ENCODE results near the gene PACRG.

PACRG gene

DNA sequence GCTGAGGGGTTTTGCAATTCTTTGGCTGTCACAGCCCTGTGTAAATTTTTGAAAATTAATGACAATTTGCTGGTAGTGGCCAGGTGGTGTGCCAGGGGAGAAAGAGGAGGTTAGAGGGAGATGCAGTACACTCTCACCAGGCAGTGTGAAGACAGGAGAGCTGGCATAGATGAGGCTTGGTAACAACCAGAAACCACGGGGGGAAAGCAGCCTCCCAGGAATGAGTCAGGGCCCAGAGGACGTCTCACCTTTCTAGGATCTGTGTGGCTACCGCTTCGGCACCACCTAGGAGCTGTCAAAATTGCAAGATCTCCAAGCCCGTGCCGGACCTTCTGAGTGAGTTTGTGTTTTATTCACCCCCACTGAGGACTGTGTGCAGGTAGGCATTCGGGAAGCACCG, 171.4 kb downstream of the PACRG start:
- ChIA-PET POLR2A (no interaction called here), CTCF (interaction anchor here (2.3 kb wide), 1 partner anchor 8 kb away, joined by 10 read pairs; no protein-coding TSS in a partner anchor)
- H3K4me3 ChIP-seq (ENCODE audit: low read depth, low read length) = no peak overlapping the region
- TF ChIP-seq, protein P1, sequence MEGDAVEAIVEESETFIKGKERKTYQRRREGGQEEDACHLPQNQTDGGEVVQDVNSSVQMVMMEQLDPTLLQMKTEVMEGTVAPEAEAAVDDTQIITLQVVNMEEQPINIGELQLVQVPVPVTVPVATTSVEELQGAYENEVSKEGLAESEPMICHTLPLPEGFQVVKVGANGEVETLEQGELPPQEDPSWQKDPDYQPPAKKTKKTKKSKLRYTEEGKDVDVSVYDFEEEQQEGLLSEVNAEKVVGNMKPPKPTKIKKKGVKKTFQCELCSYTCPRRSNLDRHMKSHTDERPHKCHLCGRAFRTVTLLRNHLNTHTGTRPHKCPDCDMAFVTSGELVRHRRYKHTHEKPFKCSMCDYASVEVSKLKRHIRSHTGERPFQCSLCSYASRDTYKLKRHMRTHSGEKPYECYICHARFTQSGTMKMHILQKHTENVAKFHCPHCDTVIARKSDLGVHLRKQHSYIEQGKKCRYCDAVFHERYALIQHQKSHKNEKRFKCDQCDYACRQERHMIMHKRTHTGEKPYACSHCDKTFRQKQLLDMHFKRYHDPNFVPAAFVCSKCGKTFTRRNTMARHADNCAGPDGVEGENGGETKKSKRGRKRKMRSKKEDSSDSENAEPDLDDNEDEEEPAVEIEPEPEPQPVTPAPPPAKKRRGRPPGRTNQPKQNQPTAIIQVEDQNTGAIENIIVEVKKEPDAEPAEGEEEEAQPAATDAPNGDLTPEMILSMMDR (IDR thresholded peaks at IDR 0.05; ENCODE audit: insufficient read depth, low read length, missing control alignments) = no peak
- DNase-seq (ENCODE audit: low read depth, low spot score) = no peak

- TF ChIP-seq, protein P1 (IDR thresholded peaks at IDR 0.05; ENCODE audit: insufficient read depth, low read length, missing control alignments) = no peak
- DNase-seq (ENCODE audit: low read depth, low spot score) = no peak
- CTCF ChIA-PET = no interaction called here
- H3K4me3 ChIP-seq (ENCODE audit: low read depth, low read length) = no peak overlapping the region
- POLR2A ChIA-PET = no interaction called here
Observed at GRCh38 chr6:162900503-162900902, 172.7 kb downstream of the PACRG start.

DNA sequence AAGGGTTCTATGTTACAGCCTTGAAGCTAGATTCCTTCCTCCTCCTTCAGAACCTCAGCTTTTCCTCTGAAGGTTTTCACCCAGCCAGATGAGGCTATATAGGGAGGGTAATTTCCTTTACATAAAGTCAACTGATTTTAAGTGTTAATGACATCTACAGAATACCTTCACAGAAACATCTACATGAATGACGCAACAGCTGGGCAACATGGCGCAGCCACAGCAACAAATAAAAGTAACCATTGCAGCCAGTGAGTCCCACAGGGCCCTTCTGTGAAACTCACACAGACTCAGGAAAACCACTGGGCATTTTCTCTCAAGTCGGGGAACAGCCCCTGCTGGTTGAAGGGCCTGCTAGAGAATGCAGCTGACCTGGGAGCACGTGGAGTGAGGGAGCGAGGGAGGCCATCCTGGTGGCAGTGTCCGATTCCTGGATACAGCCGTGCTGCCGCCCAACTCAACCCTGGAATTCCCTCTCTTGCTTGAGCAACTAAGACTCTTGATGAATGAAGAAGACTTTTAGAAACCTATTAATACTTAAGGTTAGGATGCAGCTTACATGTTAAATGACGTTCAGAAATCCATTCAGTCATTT, 176.4 kb downstream of the PACRG start:
- no peak for DNase-seq (ENCODE audit: low read depth, low spot score)
- TF ChIP-seq, protein P1 (IDR thresholded peaks at IDR 0.05; ENCODE audit: insufficient read depth, low read length, missing control alignments) = no peak
- ChIA-PET CTCF (no interaction called here), POLR2A (no interaction called here)
- H3K4me3 ChIP-seq (ENCODE audit: low read depth, low read length) = no peak overlapping the region

DNA sequence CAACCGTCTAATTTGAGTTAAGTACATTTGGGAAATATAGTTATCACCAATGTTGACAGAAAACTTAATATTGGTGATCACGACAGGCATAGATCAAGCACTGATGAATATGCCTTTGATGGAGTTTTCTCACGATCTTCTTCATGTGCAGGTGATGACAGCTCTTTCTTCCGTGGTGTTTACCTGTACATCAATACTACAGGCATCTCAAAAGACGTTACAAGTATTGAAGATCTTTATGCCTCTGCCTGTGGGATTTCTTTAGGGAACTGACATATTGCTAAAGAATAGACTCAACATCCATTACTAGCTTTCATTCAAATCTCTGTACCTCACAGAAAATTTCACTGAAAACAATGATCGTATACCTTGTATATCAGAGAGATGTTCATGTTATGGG, 178.7 kb downstream of the PACRG start:
- no peak for DNase-seq (ENCODE audit: low read depth, low spot score)
- TF ChIP-seq, protein P1 (IDR thresholded peaks at IDR 0.05; ENCODE audit: insufficient read depth, low read length, missing control alignments) = no peak
- no peak overlapping the region for H3K4me3 ChIP-seq (ENCODE audit: low read depth, low read length)
- CTCF ChIA-PET = interaction anchor here (1.1 to 2.7 kb wide), 4 partner anchors 14 to 1507 kb away, joined by 3 to 8 read pairs (median 4); no protein-coding TSS in a partner anchor
- POLR2A ChIA-PET = no interaction called here

DNA sequence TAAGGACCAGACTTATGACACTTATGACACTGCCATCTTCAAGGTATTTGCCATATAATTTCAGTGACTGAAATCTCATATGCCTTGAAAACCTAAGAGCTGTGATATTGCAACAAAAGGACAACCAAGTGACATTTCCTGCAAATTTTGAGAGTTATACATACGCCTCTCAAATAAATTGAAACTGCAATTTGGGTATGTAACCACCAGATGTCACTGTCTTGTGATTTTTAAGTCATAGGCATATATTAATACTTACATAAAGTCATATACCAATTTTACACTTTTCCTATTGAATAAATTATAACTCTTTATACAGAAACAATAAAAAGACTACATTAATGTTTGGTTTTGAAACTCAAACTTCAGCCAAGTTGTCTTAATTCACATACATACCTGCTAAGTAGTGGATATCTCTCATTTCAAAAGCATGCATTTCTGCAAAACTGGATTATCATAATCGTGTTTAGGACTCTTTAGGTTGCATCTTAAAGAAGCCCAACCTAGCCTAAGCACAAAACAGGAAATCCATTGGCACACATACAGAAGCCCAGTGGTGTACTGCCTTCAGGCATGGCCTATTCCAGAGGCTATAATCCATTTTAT, 180.2 kb downstream of the PACRG start:
- CTCF ChIA-PET = interaction anchor here (0.6 to 2.7 kb wide), 7 partner anchors 9 to 1490 kb away, joined by 3 to 10 read pairs (median 4); no protein-coding TSS in a partner anchor
- TF ChIP-seq, protein P1 (IDR thresholded peaks at IDR 0.05; ENCODE audit: insufficient read depth, low read length, missing control alignments) = no peak
- POLR2A ChIA-PET = no interaction called here
- no peak overlapping the region for H3K4me3 ChIP-seq (ENCODE audit: low read depth, low read length)
- DNase-seq (ENCODE audit: low read depth, low spot score) = no peak

DNA sequence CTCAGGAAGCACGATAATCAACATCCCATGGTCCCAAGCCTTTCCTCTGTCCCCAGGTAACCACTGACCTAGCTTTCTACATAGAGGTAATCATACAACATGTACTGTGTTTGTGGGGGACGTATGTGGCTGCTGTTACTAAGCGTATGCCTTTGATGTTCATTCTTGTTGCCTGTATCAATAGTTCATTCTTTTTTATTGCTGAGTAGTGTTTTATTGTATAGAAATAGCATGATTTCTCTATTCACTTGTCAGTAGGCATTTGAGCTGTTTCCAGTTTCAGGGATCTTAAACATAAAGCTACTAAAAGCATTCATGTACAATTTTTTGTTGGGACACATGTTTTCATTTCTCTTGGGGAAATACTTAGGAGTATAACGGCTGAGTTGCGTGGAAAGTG, 185.4 kb downstream of the PACRG start:
- no peak for DNase-seq (ENCODE audit: low read depth, low spot score)
- POLR2A ChIA-PET = no interaction called here
- no peak overlapping the region for H3K4me3 ChIP-seq (ENCODE audit: low read depth, low read length)
- TF ChIP-seq, protein P1 (IDR thresholded peaks at IDR 0.05; ENCODE audit: insufficient read depth, low read length, missing control alignments) = no peak
- CTCF ChIA-PET = no interaction called here

Data from AG04449 (cell line).